Upper lobe of left lung (tissue), 4 donors: ENCODE data around the gene GOT1.

Experiments used
- EP300 ChIP-seq, 4 donors: sonication (generic); formaldehyde crosslinking; IDR thresholded peaks; one replicate each; pipeline ENCODE4 v1.5.1; 2017; ENCODE audit warnings: antibody characterized with exemption in 4 of 4, control low read depth in 2 of 4
- POLR2A ChIP-seq, 4 donors: fragments of 450-650 bp; IDR thresholded peaks; one replicate each; pipeline ENCODE4 v1.5.1; 2016 to 2017; ENCODE audit warnings: antibody characterized with exemption in 4 of 4, mild to moderate bottlenecking in 2 of 4
- TF ChIP-seq, protein P1 (sequence below), 6 experiments: fragments of 450-650 bp in 4 of 6; fragments of 200-600 bp in 2 of 6; sonication (generic) in 2 of 6; IDR thresholded peaks; one replicate each; pipeline ENCODE4 v1.5.1; 2016 to 2019; ENCODE audit warnings: antibody characterized with exemption in 6 of 6

DNA sequence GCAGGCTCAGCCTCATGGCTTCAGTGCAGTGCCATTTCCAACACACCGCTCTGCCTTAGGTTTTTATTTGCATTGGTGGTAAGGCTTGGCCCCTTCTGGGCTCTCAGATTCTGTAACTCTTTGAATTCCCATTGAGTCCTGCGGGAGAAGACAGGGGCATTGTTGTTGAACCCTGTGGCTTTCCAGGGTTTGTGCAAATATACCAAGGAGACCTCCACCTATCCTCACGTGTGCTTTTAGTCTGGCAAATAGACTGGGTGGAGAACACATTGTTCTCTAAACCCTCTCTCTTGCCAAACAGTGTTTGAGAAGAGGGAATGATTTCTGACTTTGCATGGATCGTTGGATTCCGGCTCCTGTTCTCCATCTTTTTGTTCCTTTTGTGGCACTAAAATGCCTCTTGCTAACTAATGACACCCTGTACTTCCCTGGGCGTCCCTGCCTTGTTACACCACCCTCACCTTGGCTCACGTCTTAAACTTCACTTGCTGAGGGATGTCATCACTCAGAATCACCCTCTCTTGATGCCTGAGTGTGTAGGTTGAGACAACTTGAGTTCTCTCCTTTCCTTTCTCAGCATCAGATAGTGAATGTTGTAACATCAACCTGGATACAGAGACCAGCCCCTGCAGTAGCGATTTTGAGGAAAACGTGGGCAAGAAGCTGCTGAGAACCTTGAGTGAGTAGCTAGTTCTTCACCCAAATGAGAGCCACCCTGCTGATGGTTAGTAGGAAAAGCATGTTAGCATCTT is 40.5 kb downstream of the GOT1 start:
- TF ChIP-seq, protein P1, sequence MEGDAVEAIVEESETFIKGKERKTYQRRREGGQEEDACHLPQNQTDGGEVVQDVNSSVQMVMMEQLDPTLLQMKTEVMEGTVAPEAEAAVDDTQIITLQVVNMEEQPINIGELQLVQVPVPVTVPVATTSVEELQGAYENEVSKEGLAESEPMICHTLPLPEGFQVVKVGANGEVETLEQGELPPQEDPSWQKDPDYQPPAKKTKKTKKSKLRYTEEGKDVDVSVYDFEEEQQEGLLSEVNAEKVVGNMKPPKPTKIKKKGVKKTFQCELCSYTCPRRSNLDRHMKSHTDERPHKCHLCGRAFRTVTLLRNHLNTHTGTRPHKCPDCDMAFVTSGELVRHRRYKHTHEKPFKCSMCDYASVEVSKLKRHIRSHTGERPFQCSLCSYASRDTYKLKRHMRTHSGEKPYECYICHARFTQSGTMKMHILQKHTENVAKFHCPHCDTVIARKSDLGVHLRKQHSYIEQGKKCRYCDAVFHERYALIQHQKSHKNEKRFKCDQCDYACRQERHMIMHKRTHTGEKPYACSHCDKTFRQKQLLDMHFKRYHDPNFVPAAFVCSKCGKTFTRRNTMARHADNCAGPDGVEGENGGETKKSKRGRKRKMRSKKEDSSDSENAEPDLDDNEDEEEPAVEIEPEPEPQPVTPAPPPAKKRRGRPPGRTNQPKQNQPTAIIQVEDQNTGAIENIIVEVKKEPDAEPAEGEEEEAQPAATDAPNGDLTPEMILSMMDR (IDR thresholded peaks at IDR 0.05), result no peak
- TF ChIP-seq POLR2A (IDR thresholded peaks at IDR 0.05), result no peak
- TF ChIP-seq EP300 (IDR thresholded peaks at IDR 0.05), result no peak
